SK-N-SH treated with all-trans-retinoic acid at 6 μM for 48 hours (cell line): ENCODE measurements around the gene ACAP2.
"Not testable (repeated sequence)": the region's sequence is repeated elsewhere in the genome, so short reads cannot be mapped to it uniquely, and the experiment has no call there.

Experiments
- ATAC-seq: fragments of 200-7000 bp; cut with Tn5 transposase; 3 replicates; pipeline ENCODE4 v1.9.1; 2020; ENCODE audit warnings: mild to moderate bottlenecking, moderate library complexity
- ARNTL ChIP-seq: fragments of 450-650 bp; formaldehyde crosslinking; IDR thresholded peaks from 2 replicates; pipeline ENCODE4 v1.5.0; 2020; ENCODE audit warnings: low read depth, mild to moderate bottlenecking, moderate library complexity, borderline replicate concordance
- BACH2 ChIP-seq: fragments of 250-450 bp; sonication (Bioruptor Pico); IDR thresholded peaks from 2 replicates; pipeline ENCODE4 v1.9.0; 2021; ENCODE audit warnings: mild to moderate bottlenecking, borderline replicate concordance
- CREB5 ChIP-seq: fragments of 250-450 bp; sonication (Bioruptor Pico); IDR thresholded peaks from 2 replicates; pipeline ENCODE4 v1.5.1; 2020; ENCODE audit warnings: low read depth, mild to moderate bottlenecking, moderate library complexity
- CSDC2 ChIP-seq: fragments of 250-450 bp; sonication (Bioruptor Pico); IDR thresholded peaks from 2 replicates; pipeline ENCODE4 v1.5.0; 2020; ENCODE audit warnings: mild to moderate bottlenecking, moderate library complexity
- GLIS3 ChIP-seq: fragments of 250-450 bp; sonication (Bioruptor Pico); IDR thresholded peaks from 2 replicates; pipeline ENCODE4 v1.5.0; 2020; ENCODE audit warnings: mild to moderate bottlenecking, moderate library complexity
- ISL1 ChIP-seq: fragments of 250-450 bp; sonication (Bioruptor Pico); IDR thresholded peaks from 2 replicates; pipeline ENCODE4 v2.1.2; 2022; ENCODE audit warnings: mild to moderate bottlenecking, moderate library complexity
- OSR1 ChIP-seq: fragments of 250-450 bp; sonication (Bioruptor Pico); IDR thresholded peaks from 2 replicates; pipeline ENCODE4 v1.8.0; 2022; ENCODE audit warnings: moderate library complexity, mild to moderate bottlenecking, inconsistent platforms
- PPARA ChIP-seq: fragments of 250-450 bp; sonication (Bioruptor Pico); IDR thresholded peaks from 2 replicates; pipeline ENCODE4 v1.5.0; 2020; ENCODE audit warnings: mild to moderate bottlenecking, borderline replicate concordance
- RARB ChIP-seq: fragments of 250-450 bp; sonication (Bioruptor Pico); IDR thresholded peaks from 2 replicates; pipeline ENCODE4 v1.8.0; 2021; ENCODE audit warnings: mild to moderate bottlenecking, moderate library complexity
- TCF4 ChIP-seq: fragments of 250-450 bp; sonication (Bioruptor Pico); IDR thresholded peaks from 2 replicates; pipeline ENCODE4 v1.8.0; 2021; ENCODE audit warnings: mild to moderate bottlenecking, moderate library complexity, borderline replicate concordance
- TOX ChIP-seq: fragments of 250-450 bp; sonication (Bioruptor Pico); IDR thresholded peaks from 2 replicates; pipeline ENCODE4 v1.8.0; 2021; ENCODE audit warnings: mild to moderate bottlenecking, moderate library complexity, borderline replicate concordance
- ZC3H10 ChIP-seq: fragments of 250-450 bp; sonication (Bioruptor Pico); IDR thresholded peaks from 2 replicates; pipeline ENCODE4 v1.5.1; 2021; ENCODE audit warnings: mild to moderate bottlenecking, moderate library complexity
- ZFP3 ChIP-seq: fragments of 250-450 bp; sonication (Bioruptor Pico); IDR thresholded peaks from 2 replicates; pipeline ENCODE4 v1.5.0; 2020; ENCODE audit warnings: mild to moderate bottlenecking, moderate library complexity
- ZFP30 ChIP-seq: fragments of 450-650 bp; formaldehyde crosslinking; IDR thresholded peaks from 2 replicates; pipeline ENCODE4 v1.5.0; 2022; ENCODE audit warnings: mild to moderate bottlenecking, moderate library complexity
- ZNF565 ChIP-seq: fragments of 450-650 bp; formaldehyde crosslinking; conservative IDR thresholded peaks from 2 replicates; pipeline ENCODE4 v1.5.0; 2020; ENCODE audit warnings: low read depth, mild to moderate bottlenecking, moderate library complexity
- ZNF70 ChIP-seq: fragments of 450-650 bp; formaldehyde crosslinking; IDR thresholded peaks from 2 replicates; pipeline ENCODE4 v1.5.0; 2020; ENCODE audit warnings: mild to moderate bottlenecking, moderate library complexity
- ZNF8 ChIP-seq: fragments of 450-650 bp; formaldehyde crosslinking; IDR thresholded peaks from 2 replicates; pipeline ENCODE4 v1.5.0; 2020; ENCODE audit warnings: mild to moderate bottlenecking, moderate library complexity
- TF ChIP-seq, protein P1 (sequence below): fragments of 250-450 bp; sonication (Bioruptor Pico); IDR thresholded peaks from 2 replicates; pipeline ENCODE4 v1.5.1; 2021; ENCODE audit warnings: mild to moderate bottlenecking, moderate library complexity
- TF ChIP-seq, protein P2 (sequence below): fragments of 250-450 bp; sonication (Bioruptor Pico); IDR thresholded peaks from 2 replicates; pipeline ENCODE4 v1.8.0; 2020; ENCODE audit warnings: mild to moderate bottlenecking, moderate library complexity, borderline replicate concordance
- TF ChIP-seq, protein P3 (sequence below): fragments of 250-450 bp; sonication (Bioruptor Pico); IDR thresholded peaks from 2 replicates; pipeline ENCODE4 v1.5.0; 2020; ENCODE audit warnings: mild to moderate bottlenecking, moderate library complexity

ACAP2 gene

GRCh38 chr3:195442573-195443390 lies at the start of gene ACAP2:
Gene ACAP2 (minus strand): TSS chr3:195443020. CDS start chr3:195442847, 173 bp downstream.
- peak; percentile 96 for ATAC-seq
- TF ChIP-seq, protein P1, sequence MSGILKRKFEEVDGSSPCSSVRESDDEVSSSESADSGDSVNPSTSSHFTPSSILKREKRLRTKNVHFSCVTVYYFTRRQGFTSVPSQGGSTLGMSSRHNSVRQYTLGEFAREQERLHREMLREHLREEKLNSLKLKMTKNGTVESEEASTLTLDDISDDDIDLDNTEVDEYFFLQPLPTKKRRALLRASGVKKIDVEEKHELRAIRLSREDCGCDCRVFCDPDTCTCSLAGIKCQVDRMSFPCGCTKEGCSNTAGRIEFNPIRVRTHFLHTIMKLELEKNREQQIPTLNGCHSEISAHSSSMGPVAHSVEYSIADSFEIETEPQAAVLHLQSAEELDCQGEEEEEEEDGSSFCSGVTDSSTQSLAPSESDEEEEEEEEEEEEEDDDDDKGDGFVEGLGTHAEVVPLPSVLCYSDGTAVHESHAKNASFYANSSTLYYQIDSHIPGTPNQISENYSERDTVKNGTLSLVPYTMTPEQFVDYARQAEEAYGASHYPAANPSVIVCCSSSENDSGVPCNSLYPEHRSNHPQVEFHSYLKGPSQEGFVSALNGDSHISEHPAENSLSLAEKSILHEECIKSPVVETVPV (CRISPR knock-in tag), result no peak
- TF ChIP-seq RARB (CRISPR knock-in tag), result no peak
- TF ChIP-seq TOX (CRISPR knock-in tag), result no peak
- no peak for TF ChIP-seq ZNF565 (CRISPR knock-in tag)
- no peak for TF ChIP-seq GLIS3 (CRISPR knock-in tag)
- no peak for TF ChIP-seq PPARA
- TF ChIP-seq ISL1 (CRISPR knock-in tag), result no peak
- TF ChIP-seq BACH2 (CRISPR knock-in tag), result no peak
- TF ChIP-seq ZFP30, result no peak
- no peak for TF ChIP-seq ZFP3 (CRISPR knock-in tag)
- no peak for TF ChIP-seq CREB5 (CRISPR knock-in tag)
- TF ChIP-seq ZNF70 (CRISPR knock-in tag), result no peak
- TF ChIP-seq ZNF8 (CRISPR knock-in tag), result no peak
- TF ChIP-seq, protein P2, sequence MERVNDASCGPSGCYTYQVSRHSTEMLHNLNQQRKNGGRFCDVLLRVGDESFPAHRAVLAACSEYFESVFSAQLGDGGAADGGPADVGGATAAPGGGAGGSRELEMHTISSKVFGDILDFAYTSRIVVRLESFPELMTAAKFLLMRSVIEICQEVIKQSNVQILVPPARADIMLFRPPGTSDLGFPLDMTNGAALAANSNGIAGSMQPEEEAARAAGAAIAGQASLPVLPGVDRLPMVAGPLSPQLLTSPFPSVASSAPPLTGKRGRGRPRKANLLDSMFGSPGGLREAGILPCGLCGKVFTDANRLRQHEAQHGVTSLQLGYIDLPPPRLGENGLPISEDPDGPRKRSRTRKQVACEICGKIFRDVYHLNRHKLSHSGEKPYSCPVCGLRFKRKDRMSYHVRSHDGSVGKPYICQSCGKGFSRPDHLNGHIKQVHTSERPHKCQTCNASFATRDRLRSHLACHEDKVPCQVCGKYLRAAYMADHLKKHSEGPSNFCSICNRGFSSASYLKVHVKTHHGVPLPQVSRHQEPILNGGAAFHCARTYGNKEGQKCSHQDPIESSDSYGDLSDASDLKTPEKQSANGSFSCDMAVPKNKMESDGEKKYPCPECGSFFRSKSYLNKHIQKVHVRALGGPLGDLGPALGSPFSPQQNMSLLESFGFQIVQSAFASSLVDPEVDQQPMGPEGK (CRISPR knock-in tag), result no peak
- TF ChIP-seq, all 23 proteins: peak for 0

DNA sequence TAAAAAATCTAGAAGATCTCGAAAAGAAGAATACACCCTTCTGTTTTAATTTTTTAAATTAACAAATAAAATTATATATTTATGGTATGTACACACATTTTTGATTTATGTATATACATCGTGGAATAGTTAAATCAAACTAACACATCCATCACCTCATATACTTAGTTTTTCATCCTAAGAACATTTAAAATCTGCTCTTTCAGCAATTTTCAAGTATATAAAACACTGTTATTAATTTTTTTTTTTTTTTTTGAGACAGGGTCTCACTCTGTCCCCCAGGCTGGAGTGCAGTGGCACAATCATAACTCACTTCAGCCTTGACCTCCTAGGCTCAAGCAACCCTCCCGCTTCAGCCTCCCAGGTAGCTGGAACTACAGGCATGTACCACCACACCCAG lies 32.8 kb upstream of the ACAP2 start:
- TF ChIP-seq BACH2 (CRISPR knock-in tag) (no peak), TCF4 (CRISPR knock-in tag) (no peak), ZC3H10 (CRISPR knock-in tag) (no peak), ISL1 (CRISPR knock-in tag) (no peak), CSDC2 (no peak)
- TF ChIP-seq, protein P3, sequence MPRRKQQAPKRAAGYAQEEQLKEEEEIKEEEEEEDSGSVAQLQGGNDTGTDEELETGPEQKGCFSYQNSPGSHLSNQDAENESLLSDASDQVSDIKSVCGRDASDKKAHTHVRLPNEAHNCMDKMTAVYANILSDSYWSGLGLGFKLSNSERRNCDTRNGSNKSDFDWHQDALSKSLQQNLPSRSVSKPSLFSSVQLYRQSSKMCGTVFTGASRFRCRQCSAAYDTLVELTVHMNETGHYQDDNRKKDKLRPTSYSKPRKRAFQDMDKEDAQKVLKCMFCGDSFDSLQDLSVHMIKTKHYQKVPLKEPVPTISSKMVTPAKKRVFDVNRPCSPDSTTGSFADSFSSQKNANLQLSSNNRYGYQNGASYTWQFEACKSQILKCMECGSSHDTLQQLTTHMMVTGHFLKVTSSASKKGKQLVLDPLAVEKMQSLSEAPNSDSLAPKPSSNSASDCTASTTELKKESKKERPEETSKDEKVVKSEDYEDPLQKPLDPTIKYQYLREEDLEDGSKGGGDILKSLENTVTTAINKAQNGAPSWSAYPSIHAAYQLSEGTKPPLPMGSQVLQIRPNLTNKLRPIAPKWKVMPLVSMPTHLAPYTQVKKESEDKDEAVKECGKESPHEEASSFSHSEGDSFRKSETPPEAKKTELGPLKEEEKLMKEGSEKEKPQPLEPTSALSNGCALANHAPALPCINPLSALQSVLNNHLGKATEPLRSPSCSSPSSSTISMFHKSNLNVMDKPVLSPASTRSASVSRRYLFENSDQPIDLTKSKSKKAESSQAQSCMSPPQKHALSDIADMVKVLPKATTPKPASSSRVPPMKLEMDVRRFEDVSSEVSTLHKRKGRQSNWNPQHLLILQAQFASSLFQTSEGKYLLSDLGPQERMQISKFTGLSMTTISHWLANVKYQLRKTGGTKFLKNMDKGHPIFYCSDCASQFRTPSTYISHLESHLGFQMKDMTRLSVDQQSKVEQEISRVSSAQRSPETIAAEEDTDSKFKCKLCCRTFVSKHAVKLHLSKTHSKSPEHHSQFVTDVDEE (CRISPR knock-in tag), result no peak
- ATAC-seq, result no peak

- not testable (repeated sequence) for ATAC-seq
Observed at GRCh38 chr3:195475116-195475515, 32.3 kb upstream of the ACAP2 start.

DNA sequence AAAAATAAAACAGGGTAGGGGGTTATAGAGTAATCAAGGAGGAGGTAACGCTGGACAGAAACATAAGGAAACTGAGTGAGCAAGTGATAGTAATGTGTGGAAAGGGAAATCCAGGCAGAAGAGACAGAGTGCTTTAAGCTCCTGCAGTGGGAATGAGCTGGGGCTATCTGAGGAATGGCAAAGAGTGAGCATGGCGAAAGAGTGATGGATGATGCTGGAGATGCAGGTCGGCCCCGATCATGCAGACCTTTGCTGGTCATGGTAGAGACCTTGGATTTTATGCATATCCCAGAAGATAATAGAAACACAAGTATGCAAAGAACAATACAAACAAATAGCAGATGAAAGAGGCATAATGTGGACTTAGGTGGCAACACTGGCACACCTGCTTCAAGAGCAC lies 26.0 kb upstream of the ACAP2 start:
- ATAC-seq, result no peak
- TF ChIP-seq CSDC2 (no peak), BACH2 (CRISPR knock-in tag) (no peak), ZNF8 (CRISPR knock-in tag) (no peak), ZFP30 (no peak), TOX (CRISPR knock-in tag) (no peak), ISL1 (CRISPR knock-in tag) (no peak), PPARA (no peak), ZNF70 (CRISPR knock-in tag) (no peak), OSR1 (no peak), ARNTL (CRISPR knock-in tag) (no peak), TCF4 (CRISPR knock-in tag) (no peak)
- TF ChIP-seq, protein P1 (CRISPR knock-in tag), result no peak
- TF ChIP-seq, protein P2 (CRISPR knock-in tag), result no peak
- TF ChIP-seq, protein P3 (CRISPR knock-in tag), result no peak
